SU-DHL-6 (cell line): Measurements from ENCODE around the gene CEBPZOS.

Experiments used
- H2AFZ ChIP-seq: fragments of 200-600 bp; sonication (generic); 2 replicates; pipeline ENCODE4 v1.6.1; 2014; ENCODE audit warnings: low read depth, mild to moderate bottlenecking, moderate library complexity, mixed read lengths, antibody characterized with exemption, low read length; ENCODE audit not compliant: severe bottlenecking
- H3F3A ChIP-seq: fragments of 200-600 bp; shearing (Covaris generic); 2 replicates; pipeline ENCODE4 v1.6.0; 2016; ENCODE audit warnings: antibody characterized with exemption, mild to moderate bottlenecking; ENCODE audit not compliant: insufficient read depth
- H3K27ac ChIP-seq: fragments of 200-600 bp; sonication (generic); 2 replicates; pipeline ENCODE4 v1.5.1; 2016; ENCODE audit warnings: low read depth, mild to moderate bottlenecking, low read length, moderate library complexity, mixed read lengths
- H3K27me3 ChIP-seq: fragments of 200-600 bp; sonication (generic), shearing (Covaris generic); 2 replicates; pipeline ENCODE4 v1.6.0; 2014; ENCODE audit warnings: mild to moderate bottlenecking, low read length
- H3K36me3 ChIP-seq: fragments of 200-600 bp; sonication (generic); 2 replicates; pipeline ENCODE4 v1.6.1; 2014; ENCODE audit warnings: mild to moderate bottlenecking, low read length, mixed read lengths
- H3K4me2 ChIP-seq: fragments of 300-600, 200-600 bp; shearing (Covaris generic), sonication (generic); 2 replicates; pipeline ENCODE4 v1.6.0; 2014; ENCODE audit warnings: low read length, low read depth, mild to moderate bottlenecking; ENCODE audit not compliant: poor library complexity, severe bottlenecking
- H3K4me3 ChIP-seq: fragments of 200-600 bp; sonication (generic); 2 replicates; pipeline ENCODE4 v1.5.1; 2014; ENCODE audit warnings: antibody characterized with exemption, low read length, mild to moderate bottlenecking, mixed read lengths; ENCODE audit not compliant: insufficient read depth, poor library complexity, severe bottlenecking
- H3K79me2 ChIP-seq: fragments of 200-600 bp; sonication (generic); 2 replicates; pipeline ENCODE4 v1.6.1; 2014; ENCODE audit warnings: mild to moderate bottlenecking, low read length, moderate library complexity; ENCODE audit not compliant: insufficient read depth
- H3K9ac ChIP-seq: fragments of 200-600 bp; sonication (generic); 2 replicates; pipeline ENCODE4 v1.7.0; 2014; ENCODE audit warnings: mild to moderate bottlenecking, low read length
- H3K9me2 ChIP-seq: fragments of 200-600 bp; sonication (generic); replicated peaks from 2 replicates; pipeline ENCODE4 v1.6.1; 2014; ENCODE audit warnings: low read length; ENCODE audit not compliant: insufficient read depth
- H3K9me3 ChIP-seq: fragments of 200-600 bp; sonication (generic); 2 replicates; pipeline ENCODE4 v1.6.1; 2014; ENCODE audit warnings: low read length, mixed read lengths; ENCODE audit not compliant: insufficient read depth
- H4K20me1 ChIP-seq: fragments of 200-600 bp; sonication (generic); 2 replicates; pipeline ENCODE4 v1.6.1; 2014; ENCODE audit warnings: low read depth, mild to moderate bottlenecking, antibody characterized with exemption, low read length, moderate library complexity, mixed read lengths
- EZH2phosphoT487 ChIP-seq: fragments of 200-600 bp; sonication (generic), shearing (Covaris generic); conservative IDR thresholded peaks from 2 replicates; pipeline ENCODE4 v1.6.1; 2018; ENCODE audit warnings: mild to moderate bottlenecking, antibody characterized with exemption, low read length, moderate library complexity, mixed read lengths
- TF ChIP-seq, protein P1 (sequence below): fragments of 200-600 bp; sonication (generic); IDR thresholded peaks from one replicate; pipeline ENCODE4 v1.5.1; 2017; ENCODE audit warnings: antibody characterized with exemption, mild to moderate bottlenecking, low read length, moderate library complexity; ENCODE audit not compliant: insufficient read depth, poor library complexity, severe bottlenecking

The CEBPZOS gene

DNA sequence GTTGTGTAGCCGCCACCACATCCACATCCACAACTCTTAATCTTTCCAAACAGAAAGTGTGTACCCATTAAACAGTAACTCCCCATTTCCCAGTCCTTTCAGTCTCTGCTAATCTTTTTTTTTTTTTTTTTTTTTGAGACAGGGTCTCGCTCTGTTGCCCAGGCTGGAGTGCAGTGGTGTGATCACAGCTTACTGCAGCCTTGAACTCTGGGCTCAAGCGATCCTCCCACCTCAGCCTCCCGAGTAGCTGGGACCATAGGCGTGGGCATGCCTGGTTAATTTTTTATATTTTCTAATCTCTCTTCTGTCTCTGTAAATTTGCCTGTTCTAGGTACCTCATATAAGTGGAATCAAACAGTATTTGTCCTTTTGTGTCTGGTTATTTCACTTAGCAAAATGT is 43.1 kb upstream of the CEBPZOS start:
- Histone ChIP-seq H3F3A (peaks cover 13% of the 10 kb centered on the region), H4K20me1 (no peaks in the 10 kb centered on the region), H3K4me2 (no peak overlapping the region), H3K9ac (no peak overlapping the region), H3K9me2 (no peaks in the 10 kb centered on the region), H3K36me3 (no peaks in the 10 kb centered on the region), H3K27me3 (no peaks in the 10 kb centered on the region), H3K79me2 (no peaks in the 10 kb centered on the region), H2AFZ (no peak overlapping the region), H3K27ac (no peak overlapping the region), H3K4me3 (no peak overlapping the region), H3K9me3 (no peaks in the 10 kb centered on the region)
- TF ChIP-seq, protein P1, sequence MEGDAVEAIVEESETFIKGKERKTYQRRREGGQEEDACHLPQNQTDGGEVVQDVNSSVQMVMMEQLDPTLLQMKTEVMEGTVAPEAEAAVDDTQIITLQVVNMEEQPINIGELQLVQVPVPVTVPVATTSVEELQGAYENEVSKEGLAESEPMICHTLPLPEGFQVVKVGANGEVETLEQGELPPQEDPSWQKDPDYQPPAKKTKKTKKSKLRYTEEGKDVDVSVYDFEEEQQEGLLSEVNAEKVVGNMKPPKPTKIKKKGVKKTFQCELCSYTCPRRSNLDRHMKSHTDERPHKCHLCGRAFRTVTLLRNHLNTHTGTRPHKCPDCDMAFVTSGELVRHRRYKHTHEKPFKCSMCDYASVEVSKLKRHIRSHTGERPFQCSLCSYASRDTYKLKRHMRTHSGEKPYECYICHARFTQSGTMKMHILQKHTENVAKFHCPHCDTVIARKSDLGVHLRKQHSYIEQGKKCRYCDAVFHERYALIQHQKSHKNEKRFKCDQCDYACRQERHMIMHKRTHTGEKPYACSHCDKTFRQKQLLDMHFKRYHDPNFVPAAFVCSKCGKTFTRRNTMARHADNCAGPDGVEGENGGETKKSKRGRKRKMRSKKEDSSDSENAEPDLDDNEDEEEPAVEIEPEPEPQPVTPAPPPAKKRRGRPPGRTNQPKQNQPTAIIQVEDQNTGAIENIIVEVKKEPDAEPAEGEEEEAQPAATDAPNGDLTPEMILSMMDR: no peak
- TF ChIP-seq EZH2phosphoT487: no peak

DNA sequence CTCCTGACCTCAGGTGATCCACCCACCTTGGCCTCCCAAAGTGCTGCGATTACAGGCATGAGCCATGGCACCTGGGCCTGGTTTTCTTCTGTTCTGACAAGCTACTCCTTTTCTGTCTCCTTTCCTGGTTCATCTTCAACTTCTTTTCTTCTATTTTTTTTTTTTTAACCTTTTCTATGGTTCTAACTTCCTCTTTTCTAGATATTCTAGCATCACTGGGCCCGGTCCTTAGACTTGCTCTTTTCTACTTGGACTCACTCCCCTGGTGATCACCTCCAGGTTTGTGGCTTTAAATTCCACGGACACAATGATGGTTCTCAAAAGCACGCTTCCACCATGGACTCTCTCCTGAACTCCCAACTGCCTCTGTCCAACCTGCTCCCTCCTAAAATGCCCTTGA is 41.5 kb upstream of the CEBPZOS start:
- Histone ChIP-seq H3F3A (peaks cover 13% of the 10 kb centered on the region), H3K4me2 (peak overlapping the region; percentile 75)

DNA sequence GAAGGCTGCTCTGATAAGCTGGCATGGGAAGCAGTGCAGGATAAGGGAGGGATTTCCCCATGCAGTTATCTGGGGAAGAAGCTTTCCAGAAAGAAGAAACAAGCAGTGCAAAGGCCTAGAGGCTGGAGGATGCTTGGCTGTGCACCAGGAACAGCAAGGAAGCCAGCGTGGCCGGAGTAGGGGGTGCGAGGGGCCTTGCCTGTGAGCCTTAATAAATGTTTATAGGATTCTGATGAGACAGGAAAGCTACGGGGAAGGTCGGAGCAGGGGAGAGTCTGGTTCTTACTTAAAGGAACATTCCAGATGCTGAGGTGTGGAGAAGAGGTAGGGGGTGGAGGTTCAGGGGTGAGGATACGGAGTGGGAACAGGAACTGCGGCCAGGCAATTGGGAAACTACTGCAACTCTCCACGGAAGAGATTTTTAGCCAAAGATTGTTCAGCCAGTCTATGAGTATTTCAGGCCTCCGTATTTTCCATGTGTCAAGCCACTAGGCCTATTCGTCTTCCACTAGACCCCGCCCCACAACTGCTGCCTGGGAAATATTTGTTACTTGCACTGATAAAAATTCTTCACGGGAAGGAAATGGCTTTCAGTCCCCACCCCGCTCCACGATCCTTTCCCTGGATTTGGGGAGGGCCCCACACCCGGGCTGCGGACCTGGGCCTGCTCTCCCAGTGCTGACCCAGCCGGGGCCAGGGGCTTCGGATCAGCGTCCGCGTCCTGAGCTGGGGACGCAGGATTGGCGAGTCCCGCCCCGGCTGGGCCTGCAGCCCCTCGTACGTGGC is 40.0 kb upstream of the CEBPZOS start:
- no peaks in the 10 kb centered on the region for H3K9me3 ChIP-seq
- peak overlapping the region; percentile 59 for H3K4me3 ChIP-seq
- H3K79me2 ChIP-seq: no peaks in the 10 kb centered on the region
- peaks cover 13% of the 10 kb centered on the region for H3F3A ChIP-seq
- H3K4me2 ChIP-seq: peak overlapping the region; percentile 75
- no peaks in the 10 kb centered on the region for H3K36me3 ChIP-seq
- H2AFZ ChIP-seq: peak overlapping the region; percentile 98
- H3K9ac ChIP-seq: peak overlapping the region; percentile 71
- H3K9me2 ChIP-seq: no peaks in the 10 kb centered on the region
- H3K27me3 ChIP-seq: no peaks in the 10 kb centered on the region
- no peak for TF ChIP-seq EZH2phosphoT487
- TF ChIP-seq, protein P1: no peak
- 0 out of 2 replicates have a peak overlapping the region, but pooled peaks have one; percentile 17 for H3K27ac ChIP-seq
- H4K20me1 ChIP-seq: no peaks in the 10 kb centered on the region

More for the DNA sequence above, 41.5 kb upstream of the CEBPZOS start:
- Histone ChIP-seq H2AFZ (no peak overlapping the region), H4K20me1 (no peaks in the 10 kb centered on the region), H3K27ac (no peak overlapping the region), H3K9me2 (no peaks in the 10 kb centered on the region), H3K9me3 (no peaks in the 10 kb centered on the region), H3K36me3 (no peaks in the 10 kb centered on the region), H3K27me3 (no peaks in the 10 kb centered on the region), H3K9ac (no peak overlapping the region), H3K79me2 (no peaks in the 10 kb centered on the region), H3K4me3 (no peak overlapping the region)
- TF ChIP-seq EZH2phosphoT487: no peak
- TF ChIP-seq, protein P1: no peak
